Measurements from ENCODE around the gene MAD1L1.
"Not testable (repeated sequence)": the region's sequence is repeated elsewhere in the genome, so short reads cannot be mapped to it uniquely, and the experiment has no call there.

The MAD1L1 gene

GRCh38 chr7:2059964-2060700, 172.6 kb downstream of the MAD1L1 start:
- Histone ChIP-seq H3K27me3 (ENCODE audit: insufficient read depth, low read length) (no peaks in the 10 kb centered on the region), H3K4me3 (ENCODE audit: low read length) (no peak overlapping the region), H3K9me3 (ENCODE audit: insufficient read depth, low read depth, low read length) (peaks cover 14% of the 10 kb centered on the region), H3K9ac (ENCODE audit: low read depth, low read length) (no peak overlapping the region), H3K4me1 (ENCODE audit: insufficient read depth, low read length) (no peaks in the 10 kb centered on the region), H3K36me3 (ENCODE audit: insufficient read depth, low read depth, low read length) (peaks cover 5% of the 10 kb centered on the region; the same call in 1 of the 2 replicates), H3K27ac (ENCODE audit: low read length) (no peak overlapping the region)

DNA sequence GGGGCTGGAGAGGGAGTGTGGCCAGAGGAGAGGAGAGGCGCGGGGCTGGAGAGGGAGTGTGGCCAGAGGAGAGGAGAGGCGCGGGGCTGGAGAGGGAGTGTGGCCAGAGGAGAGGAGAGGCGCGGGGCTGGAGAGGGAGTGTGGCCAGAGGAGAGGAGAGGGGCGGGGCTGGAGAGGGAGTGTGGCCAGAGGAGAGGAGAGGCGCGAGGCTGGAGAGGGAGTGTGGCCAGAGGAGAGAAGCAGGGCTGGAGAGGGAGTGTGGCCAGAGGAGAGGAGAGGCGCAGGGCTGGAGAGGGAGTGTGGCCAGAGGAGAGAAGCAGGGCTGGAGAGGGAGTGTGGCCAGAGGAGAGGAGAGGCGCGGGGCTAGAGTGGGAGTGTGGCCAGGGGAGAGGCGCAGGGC, 174.5 kb downstream of the MAD1L1 start:
- not testable (repeated sequence) for H3K36me3 ChIP-seq (ENCODE audit: insufficient read depth, low read depth, low read length); H3K9ac ChIP-seq (ENCODE audit: low read depth, low read length); H3K27me3 ChIP-seq (ENCODE audit: insufficient read depth, low read length); H3K4me3 ChIP-seq (ENCODE audit: low read length); H3K27ac ChIP-seq (ENCODE audit: low read length); H3K4me1 ChIP-seq (ENCODE audit: insufficient read depth, low read length)
- H3K9me3 ChIP-seq (ENCODE audit: insufficient read depth, low read depth, low read length) = peaks cover 14% of the 10 kb centered on the region

DNA sequence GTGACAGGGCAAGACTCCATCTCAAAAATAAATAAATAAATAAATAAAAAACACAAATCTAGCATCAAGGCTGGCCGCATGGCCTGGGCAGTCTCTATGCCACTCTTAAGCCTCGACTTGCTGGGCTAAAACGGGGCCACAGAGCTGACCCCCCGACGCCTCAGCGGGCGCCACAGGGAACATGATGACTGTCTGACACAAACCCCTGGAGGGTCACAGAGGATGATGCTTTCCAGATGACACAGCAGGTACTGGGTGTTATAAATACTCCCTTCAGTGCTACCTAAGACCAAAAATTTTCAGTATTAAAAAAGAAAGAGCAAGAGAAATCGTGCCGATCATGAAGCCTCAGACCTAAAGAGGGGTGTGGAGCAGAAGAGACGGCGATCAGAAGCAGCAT, 176.8 kb downstream of the MAD1L1 start:
- Histone ChIP-seq H3K9ac (ENCODE audit: low read depth, low read length) (no peak overlapping the region), H3K4me1 (ENCODE audit: insufficient read depth, low read length) (no peaks in the 10 kb centered on the region), H3K27ac (ENCODE audit: low read length) (no peak overlapping the region), H3K4me3 (ENCODE audit: low read length) (no peak overlapping the region), H3K36me3 (ENCODE audit: insufficient read depth, low read depth, low read length) (peaks cover 5% of the 10 kb centered on the region; the same call in 1 of the 2 replicates), H3K9me3 (ENCODE audit: insufficient read depth, low read depth, low read length) (peaks cover 14% of the 10 kb centered on the region), H3K27me3 (ENCODE audit: insufficient read depth, low read length) (no peaks in the 10 kb centered on the region)

DNA sequence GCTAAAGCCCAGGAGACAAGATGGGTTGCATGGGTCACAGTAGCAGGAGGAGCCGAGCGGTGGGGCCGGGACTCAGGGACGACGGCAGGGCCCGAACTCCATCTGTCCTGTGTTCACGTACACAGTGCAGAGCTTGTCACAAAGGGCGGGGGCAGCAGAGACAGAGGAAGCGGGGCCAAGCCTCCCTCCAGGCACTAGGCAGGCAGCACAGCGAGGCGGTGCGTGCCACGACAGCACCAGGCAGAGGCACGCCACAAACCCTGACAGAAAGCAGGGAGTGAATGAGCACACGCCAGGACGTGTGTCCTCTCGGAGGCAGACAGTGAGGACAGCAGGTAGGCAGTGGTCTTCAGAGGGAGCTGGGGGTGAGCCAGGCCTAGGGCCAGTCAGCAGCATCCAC, 177.8 kb downstream of the MAD1L1 start:
- Histone ChIP-seq H3K36me3 (ENCODE audit: insufficient read depth, low read depth, low read length) (peaks cover 4% of the 10 kb centered on the region; the same call in 1 of the 2 replicates), H3K4me1 (ENCODE audit: insufficient read depth, low read length) (no peaks in the 10 kb centered on the region), H3K27me3 (ENCODE audit: insufficient read depth, low read length) (no peaks in the 10 kb centered on the region), H3K9ac (ENCODE audit: low read depth, low read length) (no peak overlapping the region), H3K27ac (ENCODE audit: low read length) (no peak overlapping the region), H3K9me3 (ENCODE audit: insufficient read depth, low read depth, low read length) (peaks cover 4% of the 10 kb centered on the region), H3K4me3 (ENCODE audit: low read length) (no peak overlapping the region)

DNA sequence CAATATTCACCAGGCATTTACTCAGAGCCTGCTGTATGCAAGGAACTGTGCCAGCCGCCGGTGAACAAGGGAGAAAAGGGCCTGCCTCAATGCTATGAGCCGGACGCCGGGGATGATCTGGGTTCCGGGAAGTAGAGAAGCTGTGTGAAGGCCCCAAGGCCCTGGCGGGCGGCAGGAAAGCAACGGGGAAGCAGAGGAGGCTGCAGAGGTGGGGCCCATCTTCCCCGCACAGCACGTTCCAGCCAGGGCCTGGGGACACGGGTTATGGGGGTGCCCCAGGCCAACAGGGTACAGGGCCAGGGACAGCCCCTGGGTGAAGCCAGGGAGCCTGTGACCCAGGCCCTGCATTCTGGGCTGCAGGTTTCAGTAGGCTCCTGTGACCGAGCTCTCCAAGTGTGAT, 179.3 kb downstream of the MAD1L1 start:
- no peak overlapping the region for H3K27ac ChIP-seq (ENCODE audit: low read length)
- H3K9me3 ChIP-seq (ENCODE audit: insufficient read depth, low read depth, low read length) = no peaks in the 10 kb centered on the region
- no peak overlapping the region for H3K9ac ChIP-seq (ENCODE audit: low read depth, low read length)
- H3K36me3 ChIP-seq (ENCODE audit: insufficient read depth, low read depth, low read length) = no peaks in the 10 kb centered on the region
- H3K27me3 ChIP-seq (ENCODE audit: insufficient read depth, low read length) = no peaks in the 10 kb centered on the region
- H3K4me1 ChIP-seq (ENCODE audit: insufficient read depth, low read length) = no peaks in the 10 kb centered on the region
- no peak overlapping the region for H3K4me3 ChIP-seq (ENCODE audit: low read length)

GRCh38 chr7:2052657-2053048, 180.1 kb downstream of the MAD1L1 start:
- Histone ChIP-seq H3K36me3 (ENCODE audit: insufficient read depth, low read depth, low read length) (no peaks in the 10 kb centered on the region), H3K9me3 (ENCODE audit: insufficient read depth, low read depth, low read length) (no peaks in the 10 kb centered on the region), H3K4me1 (ENCODE audit: insufficient read depth, low read length) (no peaks in the 10 kb centered on the region), H3K27me3 (ENCODE audit: insufficient read depth, low read length) (no peaks in the 10 kb centered on the region), H3K9ac (ENCODE audit: low read depth, low read length) (no peak overlapping the region), H3K4me3 (ENCODE audit: low read length) (no peak overlapping the region), H3K27ac (ENCODE audit: low read length) (no peak overlapping the region)

GRCh38 chr7:2051707-2052656, 180.8 kb downstream of the MAD1L1 start:
- no peaks in the 10 kb centered on the region for H3K36me3 ChIP-seq (ENCODE audit: insufficient read depth, low read depth, low read length)
- H3K9me3 ChIP-seq (ENCODE audit: insufficient read depth, low read depth, low read length) = no peaks in the 10 kb centered on the region
- H3K4me3 ChIP-seq (ENCODE audit: low read length) = no peak overlapping the region
- H3K27me3 ChIP-seq (ENCODE audit: insufficient read depth, low read length) = no peaks in the 10 kb centered on the region
- H3K4me1 ChIP-seq (ENCODE audit: insufficient read depth, low read length) = no peaks in the 10 kb centered on the region
- H3K9ac ChIP-seq (ENCODE audit: low read depth, low read length) = no peak overlapping the region
- no peak overlapping the region for H3K27ac ChIP-seq (ENCODE audit: low read length)

DNA sequence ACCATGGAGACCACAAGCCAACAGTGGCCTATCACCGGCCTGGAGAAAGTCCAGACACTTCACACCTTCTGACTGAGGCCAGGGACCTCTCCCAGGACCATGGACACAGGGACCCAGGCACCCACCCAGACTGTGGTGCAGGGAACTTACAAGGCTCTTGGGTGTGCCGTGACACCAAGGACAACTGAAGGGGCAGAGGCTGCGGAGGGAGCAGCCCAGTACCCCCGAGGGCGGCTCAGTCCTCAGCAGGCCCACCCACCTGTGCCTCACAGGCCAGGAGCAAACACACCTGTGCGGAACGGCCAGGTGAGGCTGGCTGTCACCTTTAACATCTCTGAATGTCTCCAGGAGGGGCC, 182.3 kb downstream of the MAD1L1 start:
- Histone ChIP-seq H3K4me3 (ENCODE audit: low read length) (no peak overlapping the region), H3K9me3 (ENCODE audit: insufficient read depth, low read depth, low read length) (no peaks in the 10 kb centered on the region), H3K27ac (ENCODE audit: low read length) (no peak overlapping the region), H3K36me3 (ENCODE audit: insufficient read depth, low read depth, low read length) (no peaks in the 10 kb centered on the region), H3K9ac (ENCODE audit: low read depth, low read length) (no peak overlapping the region), H3K4me1 (ENCODE audit: insufficient read depth, low read length) (no peaks in the 10 kb centered on the region), H3K27me3 (ENCODE audit: insufficient read depth, low read length) (no peaks in the 10 kb centered on the region)

DNA sequence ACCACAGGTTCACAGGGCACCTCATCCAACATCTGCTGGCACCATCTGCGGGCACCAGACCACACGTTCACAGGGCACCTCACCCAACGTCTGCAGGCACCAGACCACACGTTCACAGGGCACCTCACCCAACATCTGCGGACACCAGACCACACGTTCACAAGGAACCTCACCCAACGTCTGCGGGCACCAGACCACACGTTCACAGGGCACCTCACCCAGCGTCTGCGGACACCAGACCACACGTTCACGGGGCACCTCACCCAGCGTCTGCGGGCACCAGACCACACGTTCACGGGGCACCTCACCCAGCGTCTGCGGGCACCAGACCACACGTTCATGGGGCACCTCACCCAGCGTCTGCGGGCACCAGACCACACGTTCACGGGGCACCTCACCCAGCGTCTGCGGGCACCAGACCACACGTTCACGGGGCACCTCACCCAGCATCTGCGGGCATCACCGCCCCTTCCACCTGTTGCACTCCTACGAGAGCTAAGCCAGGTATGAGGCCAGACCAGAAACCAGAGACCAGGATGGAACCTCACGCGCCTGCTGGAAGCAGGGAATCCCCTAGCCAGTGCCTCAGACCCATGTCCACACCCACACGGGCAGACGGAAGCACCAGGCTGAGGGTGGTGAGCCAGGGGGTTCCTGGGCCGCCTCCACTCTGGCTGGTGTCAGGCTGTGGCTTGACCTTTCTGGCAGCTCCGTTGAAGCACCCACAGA, 182.8 kb downstream of the MAD1L1 start:
- Histone ChIP-seq H3K9ac (ENCODE audit: low read depth, low read length) (no peak overlapping the region), H3K4me1 (ENCODE audit: insufficient read depth, low read length) (no peaks in the 10 kb centered on the region), H3K9me3 (ENCODE audit: insufficient read depth, low read depth, low read length) (no peaks in the 10 kb centered on the region), H3K27me3 (ENCODE audit: insufficient read depth, low read length) (no peaks in the 10 kb centered on the region), H3K4me3 (ENCODE audit: low read length) (no peak overlapping the region), H3K27ac (ENCODE audit: low read length) (no peak overlapping the region), H3K36me3 (ENCODE audit: insufficient read depth, low read depth, low read length) (no peaks in the 10 kb centered on the region)

DNA sequence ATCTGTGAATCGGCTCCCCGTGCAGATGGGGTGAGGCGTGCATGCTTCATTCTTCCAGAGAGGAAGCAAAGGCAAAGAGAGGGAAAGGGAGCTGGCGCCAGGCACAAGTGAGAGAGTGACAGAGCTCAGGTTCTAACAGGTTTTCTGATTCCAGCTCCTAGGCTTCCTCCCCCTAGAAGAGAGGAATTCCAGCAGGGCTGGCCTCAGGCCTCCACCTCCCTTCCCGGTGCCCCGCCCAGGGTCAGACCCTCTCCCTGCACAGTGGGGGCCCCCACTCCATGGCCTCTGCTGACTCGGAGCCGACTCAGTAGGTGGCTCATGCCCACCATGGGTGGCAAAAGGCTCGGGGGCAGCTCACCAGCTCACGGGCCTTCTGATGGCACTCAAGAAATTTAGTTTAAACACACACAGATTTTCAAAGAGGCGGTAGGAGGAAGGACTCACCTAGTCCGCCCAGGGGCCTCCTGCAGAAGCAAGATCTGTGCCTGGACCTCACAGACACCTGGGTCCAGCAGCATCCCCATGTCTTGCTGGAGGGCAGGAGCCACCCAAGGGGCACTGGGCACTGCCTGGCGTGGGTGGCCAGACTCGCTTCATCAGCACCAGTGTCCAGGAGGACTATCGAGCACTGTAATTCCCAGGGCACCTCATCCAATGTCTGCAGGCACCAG, 183.5 kb downstream of the MAD1L1 start:
- Histone ChIP-seq H3K27ac (ENCODE audit: low read length) (no peak overlapping the region), H3K4me1 (ENCODE audit: insufficient read depth, low read length) (no peaks in the 10 kb centered on the region), H3K9ac (ENCODE audit: low read depth, low read length) (no peak overlapping the region), H3K27me3 (ENCODE audit: insufficient read depth, low read length) (no peaks in the 10 kb centered on the region), H3K36me3 (ENCODE audit: insufficient read depth, low read depth, low read length) (no peaks in the 10 kb centered on the region), H3K4me3 (ENCODE audit: low read length) (no peak overlapping the region), H3K9me3 (ENCODE audit: insufficient read depth, low read depth, low read length) (no peaks in the 10 kb centered on the region)

DNA sequence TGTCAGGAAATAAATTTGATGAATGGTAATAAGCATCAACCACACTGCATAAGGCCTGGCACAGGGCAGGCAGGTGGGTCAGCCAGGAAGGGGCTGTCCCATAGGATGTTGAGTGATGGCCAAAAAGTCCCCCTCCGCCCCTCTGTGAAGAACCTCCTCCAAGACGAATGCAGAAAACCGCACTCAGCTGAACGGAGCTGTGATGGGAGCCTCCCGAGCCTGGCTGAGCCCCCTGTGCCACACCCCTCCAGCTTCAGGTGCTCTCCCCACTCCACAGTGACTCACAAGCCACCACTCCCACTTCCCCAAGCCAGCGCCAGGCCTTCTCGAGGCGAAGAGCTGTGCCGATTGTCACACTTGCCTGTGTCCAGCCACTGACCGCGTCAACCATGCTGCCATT, 184.2 kb downstream of the MAD1L1 start:
- no peaks in the 10 kb centered on the region for H3K36me3 ChIP-seq (ENCODE audit: insufficient read depth, low read depth, low read length)
- H3K27me3 ChIP-seq (ENCODE audit: insufficient read depth, low read length) = no peaks in the 10 kb centered on the region
- no peak overlapping the region for H3K9ac ChIP-seq (ENCODE audit: low read depth, low read length)
- H3K4me3 ChIP-seq (ENCODE audit: low read length) = no peak overlapping the region
- no peaks in the 10 kb centered on the region for H3K4me1 ChIP-seq (ENCODE audit: insufficient read depth, low read length)
- H3K27ac ChIP-seq (ENCODE audit: low read length) = no peak overlapping the region
- no peaks in the 10 kb centered on the region for H3K9me3 ChIP-seq (ENCODE audit: insufficient read depth, low read depth, low read length)
